Measurements from ENCODE around the gene MZF1. TPM values are rescaled to one million over a fixed set of nuclear protein-coding genes. Genes with fewer than 3 reads are reported as not detected.
A peak's percentile ranks its signal among the peaks of the same experiment; 100 is the strongest.

The MZF1 gene
- total and polyA plus RNA-seq, 9 of the 15 experiments (the other 6 are each of a cell fraction or from before 2014, with no cell fraction given) = 0.31 to 29.3 (median 11.5) TPM

DNA sequence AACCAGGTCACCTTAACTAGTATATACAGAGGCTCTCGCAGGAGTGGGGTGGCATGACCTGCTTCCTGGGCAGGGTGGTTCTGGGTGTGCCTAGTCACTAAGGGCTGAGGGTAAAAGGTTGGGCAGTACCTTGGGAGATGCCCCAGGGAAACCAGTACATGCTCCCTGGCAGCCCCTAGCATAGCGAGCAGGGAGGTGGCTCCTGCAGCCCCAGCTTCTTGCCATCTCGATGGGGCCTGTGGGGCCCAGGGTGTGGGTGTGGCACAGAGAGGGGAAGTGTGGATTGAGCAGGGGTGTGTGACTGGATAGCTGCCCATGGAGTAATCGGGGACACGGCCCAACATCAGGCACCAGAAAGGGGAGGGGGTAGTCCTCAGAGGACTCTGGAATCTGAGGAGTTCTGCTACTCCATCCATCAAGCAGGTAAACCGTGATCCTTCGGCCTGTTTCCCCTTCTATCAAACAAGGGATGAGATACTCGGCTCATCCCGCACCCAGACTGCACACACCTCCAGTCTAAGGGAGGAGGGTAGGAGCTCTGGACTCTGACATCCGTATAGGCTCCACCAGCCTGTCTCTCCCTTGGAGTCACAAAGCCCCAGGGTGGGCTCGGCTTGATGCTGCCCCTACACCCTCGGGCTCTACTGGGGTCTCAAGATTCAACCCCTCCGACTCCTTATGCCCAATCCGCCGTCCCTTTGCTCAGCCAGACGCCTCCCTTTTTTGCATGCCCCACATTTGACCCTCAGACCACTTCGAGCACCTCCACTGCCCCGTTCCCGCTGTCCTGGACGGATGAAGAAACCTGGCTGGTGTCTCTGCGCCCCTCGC is 54.7 kb downstream of the MZF1 start (continued):
- TF ChIP-seq, protein P1, sequence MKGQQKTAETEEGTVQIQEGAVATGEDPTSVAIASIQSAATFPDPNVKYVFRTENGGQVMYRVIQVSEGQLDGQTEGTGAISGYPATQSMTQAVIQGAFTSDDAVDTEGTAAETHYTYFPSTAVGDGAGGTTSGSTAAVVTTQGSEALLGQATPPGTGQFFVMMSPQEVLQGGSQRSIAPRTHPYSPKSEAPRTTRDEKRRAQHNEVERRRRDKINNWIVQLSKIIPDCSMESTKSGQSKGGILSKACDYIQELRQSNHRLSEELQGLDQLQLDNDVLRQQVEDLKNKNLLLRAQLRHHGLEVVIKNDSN (CRISPR knock-in tag; IDR thresholded peaks at IDR 0.05) = no peak
- TF ChIP-seq, protein P2, sequence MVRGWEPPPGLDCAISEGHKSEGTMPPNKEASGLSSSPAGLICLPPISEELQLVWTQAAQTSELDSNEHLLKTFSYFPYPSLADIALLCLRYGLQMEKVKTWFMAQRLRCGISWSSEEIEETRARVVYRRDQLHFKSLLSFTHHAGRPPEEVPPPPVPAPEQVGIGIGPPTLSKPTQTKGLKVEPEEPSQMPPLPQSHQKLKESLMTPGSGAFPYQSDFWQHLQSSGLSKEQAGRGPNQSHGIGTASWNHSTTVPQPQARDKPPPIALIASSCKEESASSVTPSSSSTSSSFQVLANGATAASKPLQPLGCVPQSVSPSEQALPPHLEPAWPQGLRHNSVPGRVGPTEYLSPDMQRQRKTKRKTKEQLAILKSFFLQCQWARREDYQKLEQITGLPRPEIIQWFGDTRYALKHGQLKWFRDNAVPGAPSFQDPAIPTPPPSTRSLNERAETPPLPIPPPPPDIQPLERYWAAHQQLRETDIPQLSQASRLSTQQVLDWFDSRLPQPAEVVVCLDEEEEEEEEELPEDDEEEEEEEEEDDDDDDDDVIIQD (CRISPR knock-in tag; IDR thresholded peaks at IDR 0.05) = no peak
- TF ChIP-seq, protein P3, sequence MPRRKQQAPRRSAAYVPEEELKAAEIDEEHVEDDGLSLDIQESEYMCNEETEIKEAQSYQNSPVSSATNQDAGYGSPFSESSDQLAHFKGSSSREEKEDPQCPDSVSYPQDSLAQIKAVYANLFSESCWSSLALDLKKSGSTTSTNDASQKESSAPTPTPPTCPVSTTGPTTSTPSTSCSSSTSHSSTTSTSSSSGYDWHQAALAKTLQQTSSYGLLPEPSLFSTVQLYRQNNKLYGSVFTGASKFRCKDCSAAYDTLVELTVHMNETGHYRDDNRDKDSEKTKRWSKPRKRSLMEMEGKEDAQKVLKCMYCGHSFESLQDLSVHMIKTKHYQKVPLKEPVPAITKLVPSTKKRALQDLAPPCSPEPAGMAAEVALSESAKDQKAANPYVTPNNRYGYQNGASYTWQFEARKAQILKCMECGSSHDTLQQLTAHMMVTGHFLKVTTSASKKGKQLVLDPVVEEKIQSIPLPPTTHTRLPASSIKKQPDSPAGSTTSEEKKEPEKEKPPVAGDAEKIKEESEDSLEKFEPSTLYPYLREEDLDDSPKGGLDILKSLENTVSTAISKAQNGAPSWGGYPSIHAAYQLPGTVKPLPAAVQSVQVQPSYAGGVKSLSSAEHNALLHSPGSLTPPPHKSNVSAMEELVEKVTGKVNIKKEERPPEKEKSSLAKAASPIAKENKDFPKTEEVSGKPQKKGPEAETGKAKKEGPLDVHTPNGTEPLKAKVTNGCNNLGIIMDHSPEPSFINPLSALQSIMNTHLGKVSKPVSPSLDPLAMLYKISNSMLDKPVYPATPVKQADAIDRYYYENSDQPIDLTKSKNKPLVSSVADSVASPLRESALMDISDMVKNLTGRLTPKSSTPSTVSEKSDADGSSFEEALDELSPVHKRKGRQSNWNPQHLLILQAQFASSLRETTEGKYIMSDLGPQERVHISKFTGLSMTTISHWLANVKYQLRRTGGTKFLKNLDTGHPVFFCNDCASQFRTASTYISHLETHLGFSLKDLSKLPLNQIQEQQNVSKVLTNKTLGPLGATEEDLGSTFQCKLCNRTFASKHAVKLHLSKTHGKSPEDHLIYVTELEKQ (CRISPR knock-in tag; IDR thresholded peaks at IDR 0.05) = no peak
- TF ChIP-seq OTX1 (CRISPR knock-in tag; IDR thresholded peaks at IDR 0.05) (0 out of 2 replicates have a peak, but pooled peaks have one; percentile 28), ZNF57 (CRISPR knock-in tag; IDR thresholded peaks at IDR 0.05) (no peak), KDM1A (IDR thresholded peaks at IDR 0.05) (no peak), ZNF785 (CRISPR knock-in tag; IDR thresholded peaks at IDR 0.05) (no peak), CXXC5 (CRISPR knock-in tag; IDR thresholded peaks at IDR 0.05) (no peak), KDM4B (IDR thresholded peaks at IDR 0.05; ENCODE audit: borderline replicate concordance in 2 of 2, low read depth in 1 of 2) (no peak)
- TF ChIP-seq, protein P4, sequence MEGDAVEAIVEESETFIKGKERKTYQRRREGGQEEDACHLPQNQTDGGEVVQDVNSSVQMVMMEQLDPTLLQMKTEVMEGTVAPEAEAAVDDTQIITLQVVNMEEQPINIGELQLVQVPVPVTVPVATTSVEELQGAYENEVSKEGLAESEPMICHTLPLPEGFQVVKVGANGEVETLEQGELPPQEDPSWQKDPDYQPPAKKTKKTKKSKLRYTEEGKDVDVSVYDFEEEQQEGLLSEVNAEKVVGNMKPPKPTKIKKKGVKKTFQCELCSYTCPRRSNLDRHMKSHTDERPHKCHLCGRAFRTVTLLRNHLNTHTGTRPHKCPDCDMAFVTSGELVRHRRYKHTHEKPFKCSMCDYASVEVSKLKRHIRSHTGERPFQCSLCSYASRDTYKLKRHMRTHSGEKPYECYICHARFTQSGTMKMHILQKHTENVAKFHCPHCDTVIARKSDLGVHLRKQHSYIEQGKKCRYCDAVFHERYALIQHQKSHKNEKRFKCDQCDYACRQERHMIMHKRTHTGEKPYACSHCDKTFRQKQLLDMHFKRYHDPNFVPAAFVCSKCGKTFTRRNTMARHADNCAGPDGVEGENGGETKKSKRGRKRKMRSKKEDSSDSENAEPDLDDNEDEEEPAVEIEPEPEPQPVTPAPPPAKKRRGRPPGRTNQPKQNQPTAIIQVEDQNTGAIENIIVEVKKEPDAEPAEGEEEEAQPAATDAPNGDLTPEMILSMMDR (IDR thresholded peaks at IDR 0.05 in 2 of 3, conservative IDR thresholded peaks at IDR 0.05 in 1 of 3; ENCODE audit: insufficient read depth in 2 of 3, low read depth in 1 of 3, low read length in 3 of 3) = no peak; a peak in 1 of 6 replicates
- TF ChIP-seq, protein P5, sequence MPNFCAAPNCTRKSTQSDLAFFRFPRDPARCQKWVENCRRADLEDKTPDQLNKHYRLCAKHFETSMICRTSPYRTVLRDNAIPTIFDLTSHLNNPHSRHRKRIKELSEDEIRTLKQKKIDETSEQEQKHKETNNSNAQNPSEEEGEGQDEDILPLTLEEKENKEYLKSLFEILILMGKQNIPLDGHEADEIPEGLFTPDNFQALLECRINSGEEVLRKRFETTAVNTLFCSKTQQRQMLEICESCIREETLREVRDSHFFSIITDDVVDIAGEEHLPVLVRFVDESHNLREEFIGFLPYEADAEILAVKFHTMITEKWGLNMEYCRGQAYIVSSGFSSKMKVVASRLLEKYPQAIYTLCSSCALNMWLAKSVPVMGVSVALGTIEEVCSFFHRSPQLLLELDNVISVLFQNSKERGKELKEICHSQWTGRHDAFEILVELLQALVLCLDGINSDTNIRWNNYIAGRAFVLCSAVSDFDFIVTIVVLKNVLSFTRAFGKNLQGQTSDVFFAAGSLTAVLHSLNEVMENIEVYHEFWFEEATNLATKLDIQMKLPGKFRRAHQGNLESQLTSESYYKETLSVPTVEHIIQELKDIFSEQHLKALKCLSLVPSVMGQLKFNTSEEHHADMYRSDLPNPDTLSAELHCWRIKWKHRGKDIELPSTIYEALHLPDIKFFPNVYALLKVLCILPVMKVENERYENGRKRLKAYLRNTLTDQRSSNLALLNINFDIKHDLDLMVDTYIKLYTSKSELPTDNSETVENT (CRISPR knock-in tag; IDR thresholded peaks at IDR 0.05) = no peak
- TF ChIP-seq, protein P6, sequence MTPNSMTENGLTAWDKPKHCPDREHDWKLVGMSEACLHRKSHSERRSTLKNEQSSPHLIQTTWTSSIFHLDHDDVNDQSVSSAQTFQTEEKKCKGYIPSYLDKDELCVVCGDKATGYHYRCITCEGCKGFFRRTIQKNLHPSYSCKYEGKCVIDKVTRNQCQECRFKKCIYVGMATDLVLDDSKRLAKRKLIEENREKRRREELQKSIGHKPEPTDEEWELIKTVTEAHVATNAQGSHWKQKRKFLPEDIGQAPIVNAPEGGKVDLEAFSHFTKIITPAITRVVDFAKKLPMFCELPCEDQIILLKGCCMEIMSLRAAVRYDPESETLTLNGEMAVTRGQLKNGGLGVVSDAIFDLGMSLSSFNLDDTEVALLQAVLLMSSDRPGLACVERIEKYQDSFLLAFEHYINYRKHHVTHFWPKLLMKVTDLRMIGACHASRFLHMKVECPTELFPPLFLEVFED (CRISPR knock-in tag; conservative IDR thresholded peaks at IDR 0.05) = 0 out of 2 replicates have a peak, but pooled peaks have one; percentile 29

Measured in K562 (cell line).